GM21619 (cell line): ENCODE measurements around the gene BEND5.

Experiments
- ATAC-seq: cut with Tn5 transposase; IDR thresholded peaks from one replicate; pipeline ENCODE4 v1.9.1; 2021; ENCODE audit not compliant: unreplicated experiment

The BEND5 gene

GRCh38 chr1:48681476-48682305 lies 95.0 kb downstream of the BEND5 start:
- ATAC-seq: no peak

GRCh38 chr1:48680411-48681035 lies 96.2 kb downstream of the BEND5 start:
- no peak for ATAC-seq

- ATAC-seq: no peak
These were observed 96.8 kb downstream of the BEND5 start for GRCh38 chr1:48679859-48680258.

- ATAC-seq: peak; percentile 46
These were observed 97.8 kb downstream of the BEND5 start for GRCh38 chr1:48678710-48679505.
